ENCODE results near the gene SLC7A1. TPM values are rescaled to one million over a fixed set of nuclear protein-coding genes. Genes with fewer than 3 reads are reported as not detected.

SLC7A1 gene
- total and polyA plus RNA-seq, 8 donors, result 5.2 to 143 (median 32.9) TPM

DNA sequence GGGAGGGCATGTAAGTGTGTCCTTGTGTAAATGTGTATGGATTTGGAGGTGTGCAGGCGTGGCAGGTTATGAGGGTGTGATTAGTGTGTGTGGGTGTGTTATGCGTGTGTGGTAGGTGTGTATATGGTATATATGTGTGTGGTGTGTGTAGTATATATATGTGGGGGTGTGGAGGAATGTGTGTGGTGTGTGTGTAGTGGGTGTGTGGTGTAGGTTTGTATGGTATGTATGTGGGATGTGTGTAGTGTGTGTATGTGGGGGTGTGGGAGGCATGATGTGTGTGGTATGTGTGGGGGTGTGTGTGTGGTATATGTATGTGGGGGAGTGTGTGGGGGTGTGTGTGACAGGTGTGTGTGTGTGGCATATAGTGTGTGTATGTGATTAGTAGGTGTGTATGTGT, 104.2 kb downstream of the SLC7A1 start:
- H3K36me3 ChIP-seq, result no peaks in the 10 kb centered on the region
- no peaks in the 10 kb centered on the region for H3K9me3 ChIP-seq
- FAIRE-seq (no peak), ATAC-seq (no peak), DNase-seq (no peak)
- H3K4me3 ChIP-seq, result no peak overlapping the region
- WGBS, 2 donors, result 48% methylated on average over 2 of the region's 2 CpGs
- H3K27me3 ChIP-seq, result no peaks in the 10 kb centered on the region
- intact Hi-C loops (cut with DNase I), result no loop called here
- H3K27ac ChIP-seq, result no peak overlapping the region
- TF ChIP-seq, protein P1, sequence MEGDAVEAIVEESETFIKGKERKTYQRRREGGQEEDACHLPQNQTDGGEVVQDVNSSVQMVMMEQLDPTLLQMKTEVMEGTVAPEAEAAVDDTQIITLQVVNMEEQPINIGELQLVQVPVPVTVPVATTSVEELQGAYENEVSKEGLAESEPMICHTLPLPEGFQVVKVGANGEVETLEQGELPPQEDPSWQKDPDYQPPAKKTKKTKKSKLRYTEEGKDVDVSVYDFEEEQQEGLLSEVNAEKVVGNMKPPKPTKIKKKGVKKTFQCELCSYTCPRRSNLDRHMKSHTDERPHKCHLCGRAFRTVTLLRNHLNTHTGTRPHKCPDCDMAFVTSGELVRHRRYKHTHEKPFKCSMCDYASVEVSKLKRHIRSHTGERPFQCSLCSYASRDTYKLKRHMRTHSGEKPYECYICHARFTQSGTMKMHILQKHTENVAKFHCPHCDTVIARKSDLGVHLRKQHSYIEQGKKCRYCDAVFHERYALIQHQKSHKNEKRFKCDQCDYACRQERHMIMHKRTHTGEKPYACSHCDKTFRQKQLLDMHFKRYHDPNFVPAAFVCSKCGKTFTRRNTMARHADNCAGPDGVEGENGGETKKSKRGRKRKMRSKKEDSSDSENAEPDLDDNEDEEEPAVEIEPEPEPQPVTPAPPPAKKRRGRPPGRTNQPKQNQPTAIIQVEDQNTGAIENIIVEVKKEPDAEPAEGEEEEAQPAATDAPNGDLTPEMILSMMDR (IDR thresholded peaks at IDR 0.05), result no peak
- H3K4me1 ChIP-seq, result peaks cover 0 to 4% (median 0%) of the 10 kb centered on the region in 3 donors

DNA sequence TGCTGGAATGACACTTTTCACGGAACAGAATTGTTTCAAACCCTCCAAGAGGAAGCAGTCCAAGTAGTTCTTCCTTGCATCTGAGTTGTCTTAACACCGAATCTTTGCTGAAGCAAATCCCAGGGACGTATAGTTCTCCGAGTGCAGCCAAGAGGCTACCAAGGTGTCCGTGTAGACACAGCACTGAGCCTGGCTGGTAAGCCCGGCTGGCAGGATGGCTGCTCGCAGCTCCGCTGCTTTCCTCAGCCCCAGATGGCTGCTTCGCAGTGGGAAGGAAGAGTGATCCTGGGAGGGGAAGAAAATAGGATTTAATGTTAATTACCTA, 105.0 kb downstream of the SLC7A1 start:
- no peak for ATAC-seq
- no peak overlapping the region for H3K4me3 ChIP-seq
- FAIRE-seq, result no peak
- no peaks in the 10 kb centered on the region for H3K27me3 ChIP-seq
- H3K9me3 ChIP-seq, result no peaks in the 10 kb centered on the region
- no peaks in the 10 kb centered on the region for H3K4me1 ChIP-seq
- H3K27ac ChIP-seq, result no peak overlapping the region
- intact Hi-C loops (cut with DNase I), result no loop called here
- WGBS, 2 donors, result 90 to 91% methylated on average over 9 of the region's 9 CpGs
- no peaks in the 10 kb centered on the region for H3K36me3 ChIP-seq
- TF ChIP-seq, protein P1 (IDR thresholded peaks at IDR 0.05), result no peak
- DNase-seq, result no peak

DNA sequence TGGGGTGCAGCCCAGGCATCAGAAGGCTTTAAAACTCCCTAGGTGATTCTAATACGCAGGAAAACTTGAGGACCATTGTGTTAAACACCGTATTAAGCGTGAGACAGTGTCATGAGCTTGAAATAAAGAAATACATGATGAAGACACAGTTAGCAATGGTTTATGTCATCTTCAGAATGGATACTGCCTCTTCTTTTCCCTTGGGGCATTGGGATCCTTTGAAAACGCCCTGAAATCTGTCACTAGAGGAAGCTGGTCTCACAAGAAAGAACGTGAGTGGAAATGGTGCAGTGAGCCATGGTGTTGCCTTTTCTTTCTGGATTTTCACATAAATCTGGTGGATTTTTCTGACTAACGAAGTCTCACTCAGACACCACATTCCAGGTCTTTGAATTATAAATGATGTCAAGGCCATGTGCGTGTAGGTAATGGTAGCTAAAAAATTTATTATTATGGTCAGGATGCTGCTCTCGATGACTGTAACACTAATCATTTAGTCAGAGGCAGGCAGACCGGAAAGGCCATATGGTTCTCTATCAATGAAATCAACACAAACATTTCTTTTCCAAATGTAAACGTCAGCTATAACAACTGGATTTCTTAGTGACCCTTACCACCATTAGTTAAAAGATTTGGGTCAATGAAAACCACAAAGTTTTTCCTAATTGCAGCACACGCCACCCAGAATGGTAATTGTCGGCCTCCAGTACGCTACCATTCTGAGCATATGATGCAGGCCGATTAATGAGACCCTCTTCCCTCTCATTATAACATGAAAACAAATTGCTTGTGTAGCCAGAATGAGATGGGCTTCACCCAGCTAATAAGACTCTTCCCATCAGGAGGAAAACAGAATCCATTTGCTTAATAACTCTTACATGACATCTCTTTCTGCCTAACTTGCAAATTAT, 105.6 kb downstream of the SLC7A1 start:
- FAIRE-seq, result no peak
- no peak overlapping the region for H3K27ac ChIP-seq
- WGBS, 2 donors, result 79 to 83% methylated on average over 14 of the region's 14 CpGs
- no peaks in the 10 kb centered on the region for H3K36me3 ChIP-seq
- intact Hi-C loops (cut with DNase I), result no loop called here
- ATAC-seq, result no peak
- TF ChIP-seq, protein P1 (IDR thresholded peaks at IDR 0.05), result no peak
- no peak for DNase-seq
- H3K4me3 ChIP-seq, result no peak overlapping the region
- H3K9me3 ChIP-seq, result no peaks in the 10 kb centered on the region
- H3K4me1 ChIP-seq, result no peaks in the 10 kb centered on the region
- no peaks in the 10 kb centered on the region for H3K27me3 ChIP-seq

DNA sequence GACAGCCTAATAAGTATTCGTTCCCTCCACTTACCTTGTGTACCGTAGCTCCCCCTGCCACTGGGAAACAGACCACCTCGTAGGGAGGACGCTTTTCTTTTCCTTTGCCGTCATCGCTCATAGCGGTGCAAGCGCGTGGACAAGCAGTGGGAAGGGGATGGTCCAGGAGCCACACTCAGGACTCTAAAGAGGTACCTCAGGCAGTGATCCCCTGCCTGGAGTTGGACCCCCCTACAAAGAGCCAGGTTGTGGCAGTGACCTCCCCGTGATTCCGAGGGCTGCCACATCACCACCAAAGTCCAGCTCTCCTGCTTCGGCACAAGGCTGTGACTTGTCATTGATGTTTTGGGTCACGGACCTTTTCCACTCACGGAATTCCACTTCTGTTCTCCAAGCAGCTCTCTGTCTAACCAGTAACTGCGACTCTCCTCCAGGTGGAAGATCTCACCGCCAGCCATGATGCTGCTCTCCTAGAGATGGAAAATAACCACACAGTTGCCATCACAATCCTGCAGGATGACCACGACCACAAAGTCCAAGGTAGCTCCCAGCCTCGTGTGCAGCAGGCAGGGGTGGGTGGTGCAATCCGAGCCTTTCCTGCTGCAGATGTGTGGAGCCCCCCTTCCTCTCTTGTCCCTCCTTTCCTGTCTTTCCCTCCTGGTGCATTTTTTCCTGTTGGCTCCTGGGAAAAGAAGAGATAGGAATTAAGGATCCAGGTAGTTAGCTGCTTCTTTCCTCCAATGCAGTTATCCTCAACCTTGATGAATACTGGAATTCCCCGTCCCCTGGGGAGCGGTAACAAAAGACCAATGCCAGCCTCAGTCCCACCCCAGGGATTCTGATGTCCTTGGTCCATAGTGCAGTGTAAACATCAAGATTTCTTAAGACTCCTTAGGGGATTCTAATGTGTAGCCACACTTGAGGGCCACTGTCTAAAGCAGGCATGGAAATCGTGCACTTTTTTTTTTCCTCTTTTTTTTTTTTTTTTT, 107.7 kb downstream of the SLC7A1 start:
- Histone ChIP-seq H3K4me3 (no peak overlapping the region), H3K36me3 (no peaks in the 10 kb centered on the region), H3K27me3 (no peaks in the 10 kb centered on the region), H3K4me1 (no peaks in the 10 kb centered on the region), H3K9me3 (no peaks in the 10 kb centered on the region), H3K27ac (no peak overlapping the region)
- TF ChIP-seq, protein P1 (IDR thresholded peaks at IDR 0.05), result no peak
- WGBS, 2 donors, result 81 to 85% methylated on average over 22 of the region's 22 CpGs
- ATAC-seq (no peak), DNase-seq (no peak), FAIRE-seq (no peak)
- intact Hi-C loops (cut with DNase I), result no loop called here
